Measurements from ENCODE around the gene MDN1.
"Not testable (repeated sequence)": the region's sequence is repeated elsewhere in the genome, so short reads cannot be mapped to it uniquely, and the experiment has no call there.

The MDN1 gene

GRCh38 chr6:89819336-89820130, at the start of gene MDN1:
Gene MDN1 (minus strand): TSS chr6:89819794. CDS start chr6:89819607, 187 bp downstream.
- DNase-seq, result peak; percentile 95

GRCh38 chr6:89866024-89866678, 46.6 kb upstream of the MDN1 start:
- no peak for DNase-seq

- no peak for DNase-seq
Observed at GRCh38 chr6:89862698-89863097, 43.1 kb upstream of the MDN1 start.

GRCh38 chr6:89862273-89862672, 42.7 kb upstream of the MDN1 start:
- no peak for DNase-seq

GRCh38 chr6:89859744-89860143, 40.1 kb upstream of the MDN1 start:
- no peak for DNase-seq

- DNase-seq, result no peak
Observed at GRCh38 chr6:89858041-89858440, 38.4 kb upstream of the MDN1 start.

- no peak for DNase-seq
Observed at GRCh38 chr6:89853068-89853467, 33.5 kb upstream of the MDN1 start.

GRCh38 chr6:89847513-89847912, 27.9 kb upstream of the MDN1 start:
- DNase-seq, result not testable (repeated sequence)

GRCh38 chr6:89843070-89843469, 23.5 kb upstream of the MDN1 start:
- no peak for DNase-seq

GRCh38 chr6:89842228-89842627, 22.6 kb upstream of the MDN1 start:
- DNase-seq, result no peak

- no peak for DNase-seq
Observed at GRCh38 chr6:89840538-89840937, 20.9 kb upstream of the MDN1 start.

GRCh38 chr6:89836639-89837222, 17.1 kb upstream of the MDN1 start:
- no peak for DNase-seq

GRCh38 chr6:89834884-89835792, 15.5 kb upstream of the MDN1 start:
- no peak for DNase-seq

- no peak for DNase-seq
Observed at GRCh38 chr6:89830170-89830809, 10.7 kb upstream of the MDN1 start.

GRCh38 chr6:89829472-89830169, 10.0 kb upstream of the MDN1 start, which contains the start of gene CASP8AP2:
Gene CASP8AP2 (plus strand): TSS chr6:89829880.
- peak; percentile 99 for DNase-seq

GRCh38 chr6:89828988-89829471, 9.4 kb upstream of the MDN1 start:
- DNase-seq, result peak; percentile 81

GRCh38 chr6:89828475-89828987, 8.9 kb upstream of the MDN1 start:
- DNase-seq, result not testable (repeated sequence)

GRCh38 chr6:89826029-89826528, 6.5 kb upstream of the MDN1 start:
- no peak for DNase-seq

- peak; percentile 53 for DNase-seq
Observed at GRCh38 chr6:89818977-89819335, 638 bp downstream of the MDN1 start.

- DNase-seq, result no peak
Observed at GRCh38 chr6:89817481-89817880, 2.1 kb downstream of the MDN1 start.

GRCh38 chr6:89813422-89813821, 6.2 kb downstream of the MDN1 start:
- DNase-seq, result not testable (repeated sequence)
